Trophoblast cell (in vitro differentiated cells and primary cell): Measurements from ENCODE around the gene GRID1.

Experiments used
- DNase-seq, 2 donors: peaks; one replicate each; pipeline ENCODE4 v3.0.0-alpha.2; 2016
- H2AFZ ChIP-seq: 2 replicates; pipeline ENCODE4 v1.6.1; 2013; ENCODE audit warnings: low read length, moderate library complexity, mild to moderate bottlenecking; ENCODE audit not compliant: insufficient read depth, poor library complexity
- H2AK5ac ChIP-seq: 2 replicates; pipeline ENCODE4 v1.6.1; 2013; ENCODE audit warnings: mild to moderate bottlenecking, low read length
- H2BK120ac ChIP-seq: 2 replicates; pipeline ENCODE4 v1.6.1; 2013; ENCODE audit warnings: low read length, mild to moderate bottlenecking, moderate library complexity; ENCODE audit not compliant: insufficient read depth, poor library complexity
- H2BK12ac ChIP-seq: 2 replicates; pipeline ENCODE4 v1.6.1; 2013; ENCODE audit warnings: mild to moderate bottlenecking, low read length, moderate library complexity
- H2BK5ac ChIP-seq: 2 replicates; pipeline ENCODE4 v1.6.1; 2013; ENCODE audit warnings: low read length, low read depth, moderate library complexity, mild to moderate bottlenecking; ENCODE audit not compliant: poor library complexity
- H3K14ac ChIP-seq: 2 replicates; pipeline ENCODE4 v1.6.1; 2013; ENCODE audit warnings: mild to moderate bottlenecking, low read length
- H3K18ac ChIP-seq: 2 replicates; pipeline ENCODE4 v1.6.1; 2013; ENCODE audit warnings: mild to moderate bottlenecking, low read length
- H3K23ac ChIP-seq: 2 replicates; pipeline ENCODE4 v1.6.1; 2013; ENCODE audit warnings: low read length
- H3K27ac ChIP-seq: 2 replicates; pipeline ENCODE4 v1.5.1; 2013; ENCODE audit warnings: low read depth, mild to moderate bottlenecking, inconsistent platforms, low read length, moderate library complexity
- H3K27me3 ChIP-seq: 2 replicates; pipeline ENCODE4 v1.6.1; 2013; ENCODE audit warnings: inconsistent platforms, mild to moderate bottlenecking, low read length, moderate library complexity; ENCODE audit not compliant: insufficient read depth
- H3K36me3 ChIP-seq, 2 experiments: 1 replicate in 1 of 2; 2 replicates in 1 of 2; pipeline ENCODE4 v1.6.1; 2013; ENCODE audit warnings: low read length in 2 of 2, mild to moderate bottlenecking in 2 of 2, moderate library complexity in 1 of 2; ENCODE audit not compliant: insufficient read depth in 2 of 2, control insufficient read depth in 1 of 2
- H3K4ac ChIP-seq: 2 replicates; pipeline ENCODE4 v1.6.1; 2013; ENCODE audit warnings: low read depth, mild to moderate bottlenecking, low read length, moderate library complexity
- H3K4me1 ChIP-seq, 2 experiments: 1 replicate in 1 of 2; 2 replicates in 1 of 2; pipeline ENCODE4 v1.6.1; 2013; ENCODE audit warnings: low read length in 2 of 2, mild to moderate bottlenecking in 2 of 2, moderate library complexity in 1 of 2; ENCODE audit not compliant: insufficient read depth in 2 of 2, control insufficient read depth in 1 of 2
- H3K4me2 ChIP-seq: 2 replicates; pipeline ENCODE4 v1.6.1; 2013; ENCODE audit warnings: inconsistent platforms, mild to moderate bottlenecking, low read length, moderate library complexity
- H3K4me3 ChIP-seq: 2 replicates; pipeline ENCODE4 v1.5.1; 2013; ENCODE audit warnings: mild to moderate bottlenecking, low read depth, low read length, inconsistent platforms
- H3K79me1 ChIP-seq: one replicate; pipeline ENCODE4 v1.6.1; 2013; ENCODE audit warnings: low read length
- H3K79me2 ChIP-seq: 2 replicates; pipeline ENCODE4 v1.6.1; 2013; ENCODE audit warnings: low read length, mild to moderate bottlenecking; ENCODE audit not compliant: control insufficient read depth, insufficient read depth, poor library complexity
- H3K9ac ChIP-seq: 2 replicates; pipeline ENCODE4 v1.6.1; 2013; ENCODE audit warnings: mild to moderate bottlenecking, low read length
- H3K9me3 ChIP-seq: 2 replicates; pipeline ENCODE4 v1.6.1; 2013; ENCODE audit warnings: low read depth, mild to moderate bottlenecking, control low read depth, inconsistent platforms, low read length; ENCODE audit not compliant: insufficient read depth
- H4K12ac ChIP-seq: 2 replicates; pipeline ENCODE4 v1.6.1; 2013; ENCODE audit warnings: low read depth, mild to moderate bottlenecking, low read length, moderate library complexity
- H4K8ac ChIP-seq: 2 replicates; pipeline ENCODE4 v1.6.1; 2013; ENCODE audit warnings: low read depth, mild to moderate bottlenecking, low read length, moderate library complexity
- H4K91ac ChIP-seq: one replicate; pipeline ENCODE4 v1.6.1; 2013; ENCODE audit warnings: low read depth, mild to moderate bottlenecking, low read length, moderate library complexity
- WGBS: extraction: QIAGEN DNeasy Blood & Tissue Kit; methylation state at CpG from one replicate; pipeline ENCODE4 v1.1.7; 2013; ENCODE audit warnings: missing lambda C conversion rate; ENCODE audit not compliant: insufficient read length, insufficient coverage; ENCODE audit errors: extremely low coverage; 5-methylcytosine and 5-hydroxymethylcytosine counted together

The GRID1 gene

GRCh38 chr10:85908462-85908861 is 458.1 kb downstream of the GRID1 start:
- no peaks in the 10 kb centered on the region for H3K79me2 ChIP-seq
- H3K36me3 ChIP-seq, result no peaks in the 10 kb centered on the region
- no peak overlapping the region for H3K27ac ChIP-seq
- H3K9ac ChIP-seq, result no peak overlapping the region
- H3K23ac ChIP-seq, result no peak overlapping the region
- H4K12ac ChIP-seq, result no peak overlapping the region
- H3K79me1 ChIP-seq, result no peaks in the 10 kb centered on the region
- no peak overlapping the region for H2AK5ac ChIP-seq
- no peak overlapping the region for H3K4me2 ChIP-seq
- no peak for DNase-seq
- H3K18ac ChIP-seq, result no peak overlapping the region
- no peak overlapping the region for H4K91ac ChIP-seq
- H3K4ac ChIP-seq, result no peak overlapping the region
- H3K4me1 ChIP-seq, result no peaks in the 10 kb centered on the region
- H3K27me3 ChIP-seq, result no peaks in the 10 kb centered on the region
- no CpG with 5 or more reads among the region's 3 CpGs for WGBS
- no peak overlapping the region for H2BK12ac ChIP-seq
- no peak overlapping the region for H2BK5ac ChIP-seq
- no peak overlapping the region for H2BK120ac ChIP-seq
- no peak overlapping the region for H2AFZ ChIP-seq
- H4K8ac ChIP-seq, result no peak overlapping the region
- H3K9me3 ChIP-seq, result no peaks in the 10 kb centered on the region
- no peak overlapping the region for H3K14ac ChIP-seq
- H3K4me3 ChIP-seq, result no peak overlapping the region

GRCh38 chr10:85902051-85902450 is 464.5 kb downstream of the GRID1 start:
- Histone ChIP-seq H3K27ac (no peak overlapping the region), H2BK5ac (no peak overlapping the region), H3K27me3 (no peaks in the 10 kb centered on the region), H4K8ac (no peak overlapping the region), H3K14ac (no peak overlapping the region), H3K4me2 (no peak overlapping the region), H3K18ac (no peak overlapping the region), H2BK12ac (no peak overlapping the region), H3K23ac (no peak overlapping the region), H4K12ac (no peak overlapping the region), H3K4me1 (no peaks in the 10 kb centered on the region), H3K36me3 (no peaks in the 10 kb centered on the region), H3K79me1 (no peaks in the 10 kb centered on the region), H2AFZ (no peak overlapping the region), H3K9me3 (no peaks in the 10 kb centered on the region), H2AK5ac (no peak overlapping the region), H3K79me2 (no peaks in the 10 kb centered on the region), H3K4me3 (no peak overlapping the region), H4K91ac (no peak overlapping the region), H3K4ac (no peak overlapping the region), H2BK120ac (no peak overlapping the region), H3K9ac (no peak overlapping the region)
- DNase-seq, result no peak
- WGBS, result no CpG with 5 or more reads among the region's 5 CpGs

- no peak overlapping the region for H2BK12ac ChIP-seq
- H3K27me3 ChIP-seq, result no peaks in the 10 kb centered on the region
- no CpG with 5 or more reads among the region's 4 CpGs for WGBS
- H3K9me3 ChIP-seq, result no peaks in the 10 kb centered on the region
- H3K23ac ChIP-seq, result no peak overlapping the region
- DNase-seq, result no peak
- no peak overlapping the region for H2BK5ac ChIP-seq
- no peaks in the 10 kb centered on the region for H3K79me2 ChIP-seq
- no peaks in the 10 kb centered on the region for H3K4me1 ChIP-seq
- H3K9ac ChIP-seq, result no peak overlapping the region
- H4K12ac ChIP-seq, result no peak overlapping the region
- H2AFZ ChIP-seq, result no peak overlapping the region
- no peaks in the 10 kb centered on the region for H3K36me3 ChIP-seq
- no peak overlapping the region for H3K4me3 ChIP-seq
- no peak overlapping the region for H3K18ac ChIP-seq
- no peak overlapping the region for H4K8ac ChIP-seq
- H3K79me1 ChIP-seq, result no peaks in the 10 kb centered on the region
- no peak overlapping the region for H3K4me2 ChIP-seq
- no peak overlapping the region for H3K27ac ChIP-seq
- H2BK120ac ChIP-seq, result no peak overlapping the region
- no peak overlapping the region for H2AK5ac ChIP-seq
- no peak overlapping the region for H3K4ac ChIP-seq
- H3K14ac ChIP-seq, result no peak overlapping the region
- no peak overlapping the region for H4K91ac ChIP-seq
Observed at GRCh38 chr10:85901599-85901998, 465.0 kb downstream of the GRID1 start.

- no CpG with 5 or more reads among the region's 2 CpGs for WGBS
- H3K4me2 ChIP-seq, result no peak overlapping the region
- H3K9ac ChIP-seq, result no peak overlapping the region
- DNase-seq, result no peak
- no peaks in the 10 kb centered on the region for H3K36me3 ChIP-seq
- no peak overlapping the region for H4K91ac ChIP-seq
- H3K14ac ChIP-seq, result no peak overlapping the region
- H3K9me3 ChIP-seq, result no peaks in the 10 kb centered on the region
- no peak overlapping the region for H2BK12ac ChIP-seq
- H3K27me3 ChIP-seq, result no peaks in the 10 kb centered on the region
- no peak overlapping the region for H2BK5ac ChIP-seq
- no peak overlapping the region for H3K27ac ChIP-seq
- H3K79me2 ChIP-seq, result no peaks in the 10 kb centered on the region
- H3K18ac ChIP-seq, result no peak overlapping the region
- H4K8ac ChIP-seq, result no peak overlapping the region
- H3K79me1 ChIP-seq, result no peaks in the 10 kb centered on the region
- no peak overlapping the region for H4K12ac ChIP-seq
- H2AK5ac ChIP-seq, result no peak overlapping the region
- H2BK120ac ChIP-seq, result no peak overlapping the region
- H3K23ac ChIP-seq, result no peak overlapping the region
- no peak overlapping the region for H3K4ac ChIP-seq
- H3K4me1 ChIP-seq, result no peaks in the 10 kb centered on the region
- H2AFZ ChIP-seq, result no peak overlapping the region
- H3K4me3 ChIP-seq, result no peak overlapping the region
Observed at GRCh38 chr10:85900487-85900886, 466.1 kb downstream of the GRID1 start.
